Measurements from ENCODE around the gene C2CD3.

C2CD3 gene

DNA sequence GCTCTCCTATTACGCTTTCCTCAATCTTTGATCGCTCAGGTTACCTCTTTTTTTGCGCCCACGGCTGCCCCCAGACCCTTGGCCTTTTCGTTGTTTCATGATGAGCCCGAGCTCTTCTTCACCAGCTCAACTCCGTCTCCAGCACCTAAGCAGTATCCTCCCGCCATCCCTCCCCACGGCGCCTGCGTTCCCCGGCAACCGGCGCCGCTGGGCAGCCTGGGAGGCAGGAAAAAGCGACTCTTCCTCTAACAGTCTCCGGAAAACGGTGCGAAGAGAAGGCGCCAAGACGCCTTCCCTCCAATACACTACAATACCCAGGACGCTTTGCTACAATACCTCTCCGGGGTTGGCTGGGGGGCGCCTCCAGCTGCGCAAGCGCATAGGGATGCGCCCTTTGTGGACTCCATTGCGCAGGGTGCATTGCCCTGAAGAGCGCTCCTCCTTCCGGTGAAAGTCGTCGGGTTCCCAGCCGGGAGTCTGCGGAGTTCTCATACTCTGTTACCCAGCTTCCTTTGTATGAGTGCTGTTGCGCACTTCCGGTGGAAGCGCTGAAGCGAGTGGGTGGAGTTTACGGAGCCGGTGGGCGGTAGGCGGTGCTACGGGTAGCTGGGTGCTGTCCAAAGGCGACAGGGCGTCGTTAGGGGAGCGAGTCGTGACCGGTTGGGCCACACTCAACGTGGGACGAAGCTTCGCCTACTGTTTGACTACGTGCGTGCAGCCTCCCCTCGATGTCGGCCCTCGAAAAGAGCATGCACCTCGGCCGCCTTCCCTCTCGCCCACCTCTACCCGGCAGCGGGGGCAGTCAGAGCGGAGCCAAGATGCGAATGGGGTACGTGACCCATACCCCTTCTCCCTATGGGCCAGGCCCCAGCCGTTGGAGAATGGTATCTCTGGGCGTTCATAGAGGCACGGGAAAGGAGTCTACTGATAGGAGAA, at the start of gene C2CD3, which contains the start of gene PPME1:
C2CD3 (minus strand) TSS at position 309 of the 936 bp plus-strand sequence; CDS start at position 99, 210 bp downstream.
PPME1 (plus strand) TSS at position 596 of the 936 bp plus-strand sequence; CDS start at position 729, 133 bp downstream.
- DNase-seq = peak; percentile 98

DNA sequence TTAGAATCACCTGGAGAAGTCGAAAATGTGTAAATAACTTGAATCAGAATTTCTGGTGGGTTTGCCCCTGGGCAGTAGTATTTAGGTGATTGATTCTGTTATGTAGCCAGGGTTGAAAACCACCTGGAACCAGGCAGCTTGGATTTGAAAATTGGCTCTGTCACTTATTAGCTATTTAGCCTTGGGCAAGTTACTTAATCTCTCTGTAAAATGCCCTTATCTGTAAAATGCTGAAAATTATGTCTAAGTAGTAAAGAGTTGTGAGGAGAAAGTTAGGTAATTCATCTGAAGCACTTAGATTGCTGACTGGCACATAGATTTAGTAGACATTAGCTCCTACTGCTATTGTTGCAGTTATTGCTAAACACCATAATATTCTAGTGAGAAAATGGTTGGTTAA, 49.6 kb upstream of the C2CD3 start:
- DNase-seq = no peak

GRCh38 chr11:74212533-74212932, 41.7 kb upstream of the C2CD3 start:
- no peak for DNase-seq

DNA sequence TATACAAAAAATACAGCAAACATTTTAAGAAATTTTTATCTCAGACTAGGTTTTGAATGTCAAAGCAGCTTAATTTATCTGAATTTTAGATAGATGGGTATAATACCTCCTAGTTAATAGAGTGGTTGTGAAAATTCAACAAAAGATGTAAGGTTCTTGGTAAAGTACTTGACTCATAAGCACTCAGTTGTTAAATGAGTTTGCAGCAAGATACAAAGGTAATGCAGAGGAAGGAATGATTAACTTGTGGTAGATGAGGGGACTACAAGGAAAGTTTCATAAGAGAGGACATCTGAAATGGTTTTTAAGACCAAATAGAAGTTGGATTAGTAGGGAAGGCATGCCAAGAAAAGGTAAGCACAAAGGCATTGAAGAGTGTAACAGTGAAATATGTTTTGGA, 37.7 kb upstream of the C2CD3 start:
- no peak for DNase-seq

DNA sequence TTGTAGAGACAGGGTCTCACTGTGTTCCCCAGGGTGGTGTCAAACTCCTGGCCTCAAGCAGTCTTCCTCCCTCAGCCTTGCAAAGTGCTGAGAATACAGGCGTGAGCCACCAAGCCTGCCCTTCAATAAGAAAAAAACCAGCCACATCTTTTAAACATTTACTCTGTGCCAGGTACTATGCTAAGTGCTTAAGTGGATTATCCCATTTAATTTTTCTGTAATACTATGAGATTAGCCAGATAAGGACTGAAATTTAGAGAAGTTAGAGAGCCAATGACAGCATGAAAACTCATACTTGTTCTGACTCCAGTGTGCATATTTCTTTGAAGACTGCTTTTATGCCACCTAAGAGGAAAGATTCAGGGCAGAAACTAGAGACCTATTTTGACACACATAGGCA, 35.9 kb upstream of the C2CD3 start:
- no peak for DNase-seq

- no peak for DNase-seq
Observed at GRCh38 chr11:74205181-74205580, 34.4 kb upstream of the C2CD3 start.

DNA sequence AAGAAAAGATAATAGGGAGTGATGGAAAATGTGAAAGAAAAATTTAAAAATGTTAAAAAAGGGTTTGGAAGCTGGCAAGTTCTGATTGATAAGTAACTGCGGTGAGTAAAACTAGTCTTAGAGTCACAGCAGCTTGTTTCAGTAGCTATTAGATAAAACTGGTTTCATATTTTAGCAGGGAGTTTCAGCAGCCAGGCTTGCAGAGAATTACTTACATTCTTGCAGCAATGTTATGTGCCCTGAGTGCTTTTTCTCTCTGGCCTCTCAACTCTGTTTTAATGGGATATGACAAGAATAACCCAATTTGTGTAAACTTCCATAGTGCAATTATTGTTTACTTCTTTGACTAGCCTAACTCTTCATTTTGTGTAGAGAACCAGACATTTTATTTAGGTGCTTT, 33.9 kb upstream of the C2CD3 start:
- DNase-seq = no peak

GRCh38 chr11:74203966-74204365, 33.2 kb upstream of the C2CD3 start:
- DNase-seq = no peak

GRCh38 chr11:74196781-74197486, 26.1 kb upstream of the C2CD3 start:
- no peak for DNase-seq

- no peak for DNase-seq
Observed at GRCh38 chr11:74195828-74196227, 25.0 kb upstream of the C2CD3 start.

DNA sequence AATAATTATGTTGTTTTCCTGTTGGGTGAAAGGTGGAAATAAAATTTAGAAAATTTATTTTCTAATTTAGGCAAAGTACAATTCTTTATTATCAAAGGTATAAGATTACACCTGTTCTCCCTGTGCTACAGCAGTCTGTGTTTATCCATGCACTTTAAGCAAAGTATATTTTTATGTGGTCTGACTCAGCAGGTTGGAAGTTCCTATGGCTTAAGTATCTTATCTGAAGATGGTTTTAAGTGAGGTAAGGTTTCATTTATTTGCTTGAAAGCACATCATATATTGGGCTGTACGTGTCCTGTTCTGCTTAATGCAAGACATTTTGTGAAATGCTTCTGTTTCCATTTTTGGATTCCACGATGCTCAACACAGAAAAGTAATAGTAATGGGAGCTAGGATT, 14.9 kb upstream of the C2CD3 start:
- no peak for DNase-seq

DNA sequence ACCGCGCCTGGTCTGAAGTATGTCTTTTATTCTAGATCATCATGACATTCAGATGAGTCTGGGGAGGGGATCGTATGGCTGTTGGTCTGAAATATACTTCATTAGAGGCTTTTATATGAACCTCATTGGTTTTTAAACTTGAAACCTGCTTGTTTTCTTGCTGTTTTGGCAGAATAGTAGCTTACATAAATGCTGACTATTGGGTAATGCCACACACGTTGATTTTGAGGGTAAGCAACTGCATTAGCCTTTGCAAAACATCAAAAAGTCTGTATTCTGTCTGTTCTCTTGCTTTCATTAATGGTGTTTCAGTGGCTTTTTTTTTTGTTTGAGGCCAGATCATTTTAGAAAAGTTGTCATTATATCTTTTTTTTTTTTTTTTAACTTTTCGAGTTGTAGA, 14.5 kb upstream of the C2CD3 start:
- no peak for DNase-seq

GRCh38 chr11:74182635-74183034, 11.8 kb upstream of the C2CD3 start:
- DNase-seq = no peak

- DNase-seq = no peak
Observed at GRCh38 chr11:74179234-74180052, 8.6 kb upstream of the C2CD3 start.

GRCh38 chr11:74175920-74176319, 5.1 kb upstream of the C2CD3 start:
- no peak for DNase-seq

DNA sequence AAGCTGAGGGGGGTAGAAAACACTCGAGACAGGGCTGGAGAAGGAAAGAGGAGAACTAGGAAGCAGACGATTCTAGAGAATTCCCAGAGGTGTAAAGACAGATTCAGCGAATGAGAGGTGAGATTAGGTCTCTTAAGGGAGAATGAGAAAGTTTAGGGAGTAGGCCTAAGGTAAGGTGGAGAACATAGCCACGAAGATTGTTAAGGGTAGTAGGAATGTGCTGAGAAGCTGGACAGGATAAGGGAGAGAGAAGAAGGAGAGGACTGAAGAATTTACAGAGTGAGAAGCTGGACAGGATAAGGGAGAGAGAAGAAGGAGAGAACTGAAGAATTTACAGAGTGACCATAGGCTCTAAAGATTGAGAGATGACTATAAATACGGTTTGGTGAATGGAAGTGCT, 1.2 kb upstream of the C2CD3 start:
- no peak for DNase-seq

DNA sequence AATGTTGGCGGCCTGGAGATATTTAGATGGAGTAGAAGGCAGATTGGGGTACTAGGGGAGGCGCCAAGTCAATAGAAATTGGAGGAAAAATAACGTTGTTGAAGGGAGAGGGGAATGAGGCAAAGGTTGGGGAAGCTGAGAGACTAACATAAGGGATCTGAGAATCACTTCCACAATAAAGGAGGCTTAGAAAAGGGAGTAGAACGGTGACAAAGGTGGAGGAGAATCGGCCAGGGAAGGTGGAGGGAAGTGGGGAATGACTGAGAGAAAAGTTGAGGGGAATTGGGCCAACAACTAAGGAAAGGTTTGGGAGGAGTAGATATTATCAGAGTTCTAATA, 797 bp upstream of the C2CD3 start:
- no peak for DNase-seq

- DNase-seq = no peak
Observed at GRCh38 chr11:74169738-74170458, 904 bp downstream of the C2CD3 start.

- DNase-seq = no peak
Observed at GRCh38 chr11:74168838-74169237, 2.0 kb downstream of the C2CD3 start.

- no peak for DNase-seq
Observed at GRCh38 chr11:74162681-74163467, 7.9 kb downstream of the C2CD3 start.

GRCh38 chr11:74159642-74160041, 11.2 kb downstream of the C2CD3 start:
- no peak for DNase-seq

DNA sequence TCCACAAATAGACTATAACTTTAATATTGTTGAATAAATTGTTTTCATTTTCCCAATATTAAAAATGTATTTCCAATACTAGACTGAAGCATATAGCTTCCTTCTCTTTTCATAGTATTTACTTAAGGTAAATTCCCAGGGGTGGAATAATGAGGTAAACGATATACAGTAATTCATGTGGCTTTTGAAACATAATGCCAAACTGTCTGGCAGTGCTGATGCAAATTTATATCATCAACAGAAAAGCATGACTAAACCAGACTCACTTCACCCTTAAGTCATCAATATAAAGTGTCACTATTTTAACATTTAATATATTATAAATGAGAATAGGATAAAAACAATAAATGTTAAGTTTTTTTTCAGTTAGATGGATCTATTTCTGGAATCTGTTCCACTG, 13.6 kb downstream of the C2CD3 start:
- DNase-seq = no peak

Data from activated CD4-positive, alpha-beta T cell treated with anti-CD3 and anti-CD28 coated beads for 48 hours (primary cell).